GM18511 (cell line): ENCODE results near the gene ADORA1.

ENCODE experiments used
- ATAC-seq: cut with Tn5 transposase; IDR thresholded peaks from one replicate; pipeline ENCODE4 v1.9.1; 2021; ENCODE audit warnings: mild to moderate bottlenecking, moderate library complexity; ENCODE audit not compliant: unreplicated experiment

ADORA1 gene

GRCh38 chr1:203185585-203185984, 58.1 kb downstream of the ADORA1 start:
- ATAC-seq, result no peak

DNA sequence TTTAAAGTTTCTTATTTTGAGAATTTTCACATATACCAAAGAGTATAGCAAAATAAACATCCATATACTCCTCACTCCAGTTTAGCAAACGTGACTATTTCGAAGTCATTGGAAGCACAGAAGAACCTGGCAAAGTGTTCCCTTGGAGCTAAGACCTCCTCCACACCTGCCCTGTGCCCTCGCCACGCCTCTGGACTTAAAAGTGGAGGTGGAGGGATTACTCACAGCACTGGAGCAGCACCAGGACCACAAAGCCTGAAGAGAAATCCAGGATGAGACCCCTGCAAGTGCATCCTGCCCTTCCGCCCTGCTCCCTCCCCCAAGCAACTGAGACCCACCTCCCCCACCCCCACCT, 58.5 kb downstream of the ADORA1 start:
- ATAC-seq, result no peak

DNA sequence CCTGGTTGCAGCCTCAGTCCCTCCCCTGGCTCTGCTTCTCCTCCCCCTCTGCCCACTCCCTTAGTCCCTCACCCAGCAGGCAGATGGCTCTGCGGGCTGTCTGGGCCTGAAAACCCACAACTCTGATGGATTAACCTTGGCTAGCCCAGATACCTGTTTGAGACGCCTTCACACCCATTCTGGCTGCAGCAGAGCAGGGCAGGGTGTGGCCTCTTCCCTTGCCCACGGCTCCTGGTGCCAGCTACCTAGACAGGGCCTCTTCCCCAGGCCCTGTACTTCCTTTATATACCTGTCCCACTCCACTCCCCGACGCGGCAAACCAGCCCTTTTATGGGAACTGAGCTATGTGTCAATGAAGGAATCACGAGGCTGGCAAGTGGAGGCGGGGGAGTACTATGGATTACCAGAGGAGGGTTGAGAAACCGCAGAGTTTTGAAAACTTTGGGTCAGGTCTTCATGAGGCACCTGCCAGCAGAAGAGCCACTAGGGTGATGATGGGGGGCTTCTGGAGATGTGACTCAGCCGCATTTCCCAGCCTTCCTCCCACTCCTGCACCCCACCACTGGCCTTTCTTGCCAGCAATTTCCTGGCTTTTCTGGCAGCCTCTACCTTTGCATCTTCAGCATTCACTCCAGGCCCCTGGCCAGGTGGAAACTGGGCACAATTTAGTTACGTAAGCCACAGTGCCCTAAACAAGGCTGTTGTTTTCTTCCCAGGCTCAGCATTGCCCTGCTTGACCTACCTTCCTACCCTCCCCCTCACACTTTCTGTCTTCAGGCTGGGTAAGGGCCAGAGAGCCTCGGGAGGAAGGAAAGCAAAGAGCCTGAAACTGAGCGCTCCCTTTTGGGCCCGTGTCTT, 59.1 kb downstream of the ADORA1 start, which contains the start of gene CHI3L1:
Gene CHI3L1, minus strand, starts transcription at position 259 of the 858 bp plus-strand sequence. Its CDS starts 81 bp downstream, at position 178.
- no peak for ATAC-seq

DNA sequence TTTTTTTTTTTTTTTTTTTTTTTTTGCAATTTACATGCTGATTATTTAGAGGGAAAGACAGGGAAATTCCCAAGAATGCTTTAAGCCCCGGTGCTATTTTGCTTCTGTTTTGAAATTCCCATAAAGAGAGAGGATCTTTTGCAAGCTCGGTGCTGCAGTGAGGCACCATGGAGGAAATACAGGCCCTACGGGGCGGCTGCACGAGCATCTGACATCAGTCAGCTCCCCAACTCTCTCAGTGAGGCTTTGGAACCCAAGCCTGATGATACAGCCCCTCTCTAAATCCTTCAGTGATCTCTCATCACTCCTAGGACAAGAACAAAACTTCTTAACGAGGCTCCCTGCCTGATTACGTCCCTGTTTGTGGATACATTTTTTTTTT, 59.8 kb downstream of the ADORA1 start:
- no peak for ATAC-seq

DNA sequence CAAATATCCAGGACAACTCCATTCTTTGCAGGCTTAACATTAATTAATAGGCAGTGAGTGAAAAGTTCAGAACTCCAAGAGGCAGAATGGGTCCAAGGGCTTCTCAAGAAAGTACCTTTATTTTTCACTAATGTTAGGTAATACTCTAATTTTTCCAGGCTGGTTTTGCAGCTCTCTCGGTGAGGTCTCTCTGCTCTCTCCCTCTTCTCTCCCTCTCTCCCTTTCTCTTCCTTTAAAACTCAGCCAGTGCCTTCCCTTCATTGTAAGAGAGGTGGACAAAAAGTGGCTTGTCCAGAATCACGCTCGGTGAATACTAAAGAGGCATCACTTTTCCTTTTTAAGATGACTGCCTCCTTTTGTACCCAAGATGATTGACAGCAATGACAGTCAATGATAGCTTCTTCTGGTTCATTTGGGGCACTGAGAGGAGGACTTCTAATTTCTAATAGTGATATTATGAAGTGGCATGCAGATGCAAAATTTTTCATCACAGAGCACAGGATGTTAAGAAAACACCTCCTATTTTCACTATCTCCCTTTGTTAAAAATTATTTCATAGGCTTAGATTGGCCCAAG, 60.3 kb downstream of the ADORA1 start:
- no peak for ATAC-seq

DNA sequence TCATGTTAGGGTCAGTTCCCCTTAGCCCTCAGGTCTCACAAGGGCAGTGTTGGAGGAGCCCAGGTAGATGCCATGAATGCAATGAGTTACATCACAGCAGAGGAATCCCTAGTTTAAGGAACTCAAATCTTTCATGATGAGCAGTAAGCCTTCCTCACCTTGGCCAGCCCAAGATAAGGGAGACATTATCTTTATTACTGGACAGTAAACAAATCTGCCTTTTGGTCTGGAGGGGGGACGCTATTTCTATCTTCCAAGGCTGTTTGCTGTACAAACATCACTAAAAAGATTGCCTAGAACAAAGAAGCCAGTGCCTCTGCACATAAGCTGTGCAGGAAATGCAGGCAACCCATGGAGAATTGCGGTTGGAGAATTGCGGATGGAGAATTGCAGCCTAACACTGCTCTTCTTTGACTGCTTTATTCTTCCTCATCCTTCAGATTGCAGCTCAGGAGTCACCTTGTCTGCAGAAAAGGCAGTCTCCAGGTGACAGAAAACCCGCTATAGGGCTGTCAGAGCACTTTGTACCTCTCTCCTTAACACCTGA, 61.2 kb downstream of the ADORA1 start:
- ATAC-seq, result no peak

DNA sequence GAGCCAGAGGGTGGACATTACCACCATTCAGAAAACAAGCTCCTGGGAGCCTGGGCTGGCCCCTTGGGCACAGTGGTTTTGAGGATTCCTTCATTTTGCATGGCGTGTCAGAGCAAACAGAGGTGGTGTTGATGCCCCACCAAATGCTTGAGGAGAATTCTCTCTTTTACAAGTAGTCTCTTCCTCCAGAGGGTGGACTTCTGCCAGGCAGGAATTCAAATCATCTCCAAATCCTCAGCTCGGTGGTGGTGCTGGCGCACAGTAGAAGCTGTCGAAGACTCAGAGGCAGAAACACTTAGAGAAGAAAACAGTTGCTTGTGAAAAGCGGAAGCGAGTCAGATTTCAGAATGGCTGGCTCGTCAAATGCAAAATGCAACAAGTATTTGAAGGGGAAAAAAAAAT, 62.4 kb downstream of the ADORA1 start:
- ATAC-seq, result no peak

GRCh38 chr1:203190949-203191348, 63.4 kb downstream of the ADORA1 start:
- ATAC-seq, result no peak

DNA sequence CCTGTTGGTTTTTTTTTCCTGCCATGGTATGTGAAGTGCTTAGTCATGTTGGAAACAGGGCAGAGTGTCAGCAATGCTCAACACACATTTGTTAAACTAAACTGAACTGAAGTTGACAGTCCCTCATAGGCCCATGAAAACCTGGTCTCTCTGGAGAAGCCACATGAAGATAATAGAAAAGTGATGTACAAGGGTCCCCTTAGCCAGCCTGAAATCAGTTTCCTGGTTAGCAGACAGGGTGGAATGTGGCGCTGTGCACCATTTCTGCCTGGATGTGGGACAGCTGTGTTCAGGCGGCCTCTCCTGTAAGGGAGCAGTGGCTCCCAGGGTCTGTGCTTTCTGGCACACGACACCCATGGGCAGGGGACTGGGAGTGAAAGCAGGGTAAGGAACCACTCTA, 68.8 kb downstream of the ADORA1 start:
- no peak for ATAC-seq

GRCh38 chr1:203197625-203198024, 70.1 kb downstream of the ADORA1 start:
- no peak for ATAC-seq

DNA sequence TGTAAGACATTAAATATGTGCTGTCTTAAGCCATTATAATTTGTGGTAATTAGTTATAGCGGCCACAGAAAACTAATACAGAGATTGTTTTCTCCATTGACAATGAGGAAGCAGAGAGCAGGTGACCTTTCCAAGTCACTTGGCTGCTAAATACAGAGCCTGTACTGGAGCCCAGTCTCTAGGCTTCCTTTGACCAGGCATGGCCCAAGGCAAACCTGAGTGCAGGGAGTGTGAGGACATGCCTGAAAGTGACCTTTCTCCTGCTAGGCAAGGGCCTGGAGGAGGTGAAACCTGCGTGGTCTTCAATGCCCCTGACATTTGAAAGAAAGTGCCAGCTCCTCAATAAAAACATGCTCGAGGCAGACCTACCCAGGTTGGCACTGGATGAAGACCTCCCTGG, 71.5 kb downstream of the ADORA1 start:
- no peak for ATAC-seq

GRCh38 chr1:203199481-203199815, 71.9 kb downstream of the ADORA1 start:
- ATAC-seq, result no peak

DNA sequence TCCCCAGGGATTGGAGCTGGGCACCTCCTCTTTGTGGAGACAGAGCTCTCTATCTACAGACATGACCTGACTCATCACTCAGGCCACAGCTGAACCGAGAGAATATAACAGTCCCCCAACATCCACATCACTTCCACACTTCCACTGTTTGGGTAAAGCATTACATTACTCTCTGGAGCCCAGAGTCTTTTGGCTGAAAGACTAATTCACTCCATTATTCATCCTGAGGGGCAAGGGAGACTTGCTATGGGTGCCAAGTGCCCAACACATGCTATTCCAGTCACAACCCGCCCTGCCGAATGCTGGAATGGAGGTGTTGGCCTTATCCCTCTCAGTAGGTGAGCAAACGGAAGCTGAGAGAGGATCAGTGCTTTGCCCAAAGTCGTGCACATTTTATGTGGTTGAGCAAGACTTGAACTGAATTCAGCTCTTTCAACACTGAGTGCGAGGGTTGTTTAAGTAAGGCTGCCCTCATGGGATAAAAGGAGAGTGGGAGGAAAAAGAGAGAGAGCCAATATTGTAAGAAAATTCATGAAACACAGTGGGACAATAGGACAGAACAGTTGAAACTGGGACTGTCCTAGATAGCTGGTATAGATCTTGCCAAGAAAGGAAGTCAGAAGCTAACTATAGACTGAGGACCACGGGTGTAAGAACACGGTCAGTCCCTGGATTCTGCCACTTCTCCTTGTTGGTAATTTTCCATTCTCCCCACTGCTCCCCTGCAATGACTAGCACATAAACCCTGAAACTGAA, 72.5 kb downstream of the ADORA1 start:
- ATAC-seq, result no peak

GRCh38 chr1:203200916-203201315, 73.4 kb downstream of the ADORA1 start:
- no peak for ATAC-seq

- no peak for ATAC-seq
Measured at GRCh38 chr1:203201516-203202205, 74.1 kb downstream of the ADORA1 start.

DNA sequence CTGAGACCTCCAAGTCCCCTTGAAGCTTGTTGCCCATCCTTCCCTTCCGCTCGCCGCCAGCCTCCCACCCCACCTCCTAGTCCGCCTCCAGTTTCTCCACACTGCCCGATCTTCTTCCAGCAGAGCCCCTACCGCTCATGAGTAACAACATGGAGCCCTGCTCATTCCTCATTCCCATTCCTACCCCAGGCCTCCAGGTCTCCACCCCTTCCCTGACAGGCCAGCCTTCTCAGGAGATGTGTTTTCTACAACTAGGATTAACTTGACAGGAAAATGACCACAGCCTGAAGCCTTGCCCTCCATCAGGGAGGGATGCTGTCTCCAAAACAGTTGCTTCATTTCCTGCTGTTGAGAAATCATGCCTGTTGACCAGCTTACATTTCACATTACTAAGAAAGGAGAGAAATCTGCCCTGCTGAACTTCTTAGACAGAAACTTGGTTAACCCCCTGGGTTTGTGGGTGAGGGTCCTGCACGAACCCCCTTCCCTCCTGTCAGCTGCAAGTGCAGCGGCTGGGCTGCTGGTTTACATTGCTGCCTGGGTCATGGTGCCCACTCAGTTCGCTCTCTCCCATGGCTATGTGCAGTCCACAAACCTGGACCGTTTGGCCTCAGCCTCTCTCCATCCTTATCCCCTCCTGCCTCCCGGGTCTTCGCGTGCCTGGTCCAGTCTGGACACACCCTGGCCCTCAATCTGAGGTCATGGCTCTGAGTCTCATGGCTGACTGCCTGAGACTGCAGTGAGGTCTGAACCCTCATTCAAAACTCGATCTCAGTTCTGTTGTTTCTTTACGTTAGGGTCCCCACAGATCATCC, 75.1 kb downstream of the ADORA1 start:
- no peak for ATAC-seq

GRCh38 chr1:203204756-203205155, 77.2 kb downstream of the ADORA1 start:
- no peak for ATAC-seq

- no peak for ATAC-seq
Measured at GRCh38 chr1:203206129-203206687, 78.7 kb downstream of the ADORA1 start.

GRCh38 chr1:203207751-203208150, 80.2 kb downstream of the ADORA1 start:
- no peak for ATAC-seq

DNA sequence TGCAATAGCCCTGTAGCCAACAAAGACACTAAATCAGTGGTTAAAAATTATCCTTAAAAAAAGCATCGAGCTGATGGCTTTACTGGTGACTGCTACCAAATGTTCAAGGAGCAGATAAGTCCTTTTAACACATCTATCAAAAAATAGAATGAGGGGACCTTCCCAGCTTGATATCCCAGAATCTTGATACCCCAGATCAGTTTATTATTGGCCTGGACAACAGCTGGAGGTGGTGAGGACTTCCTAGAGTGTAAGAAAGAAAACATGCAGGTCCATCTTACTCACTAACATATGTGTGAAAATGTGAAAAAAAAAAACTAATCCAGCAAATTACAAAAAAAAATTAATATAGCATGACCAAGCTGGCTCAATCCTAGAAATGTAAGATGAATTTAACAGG, 80.7 kb downstream of the ADORA1 start:
- no peak for ATAC-seq
